Fibroblast of lung (primary cell): ENCODE measurements around the gene RBM4B. TPM values are rescaled to one million over a fixed set of nuclear protein-coding genes. Genes with fewer than 3 reads are reported as not detected.

Experiments
- DNase-seq, 2 donors: peaks; one replicate each; pipeline versions ENCODE4 v3.0.0 to v3.0.0-alpha.2; 2010; ENCODE audit warnings: low read depth in 2 of 2
- H2AFZ ChIP-seq: 2 replicates; pipeline ENCODE4 v1.5.1; 2012; ENCODE audit warnings: low read length, control low read depth, inconsistent platforms
- H3K27ac ChIP-seq: 2 replicates; pipeline ENCODE4 v1.5.1; 2011; ENCODE audit warnings: low read length, control low read depth; ENCODE audit not compliant: insufficient read depth
- H3K27me3 ChIP-seq: 2 replicates; pipeline ENCODE4 v1.5.1; 2011; ENCODE audit warnings: mild to moderate bottlenecking, low read length; ENCODE audit not compliant: control insufficient read depth, insufficient read depth
- H3K36me3 ChIP-seq: 2 replicates; pipeline ENCODE4 v1.5.1; 2011; ENCODE audit warnings: low read length; ENCODE audit not compliant: control insufficient read depth, insufficient read depth
- H3K4me1 ChIP-seq: 2 replicates; pipeline ENCODE4 v1.5.1; 2011; ENCODE audit warnings: low read length; ENCODE audit not compliant: control insufficient read depth, insufficient read depth; ENCODE audit errors: extremely low read depth
- H3K4me2 ChIP-seq: 2 replicates; pipeline ENCODE4 v1.5.1; 2011; ENCODE audit warnings: low read length, control low read depth; ENCODE audit not compliant: insufficient read depth; ENCODE audit errors: extremely low read depth
- H3K4me3 ChIP-seq, 4 experiments: fragments of 200-600 bp in 1 of 4; sonication (generic) in 1 of 4; replicated peaks in 1 of 4; 2 replicates each; pipeline ENCODE4 v1.5.1; 2011 to 2016; ENCODE audit warnings: low read length in 4 of 4, low read depth in 3 of 4, mild to moderate bottlenecking in 3 of 4, control low read depth in 2 of 4, inconsistent platforms in 1 of 4, mixed read lengths in 1 of 4; ENCODE audit not compliant: insufficient read depth in 1 of 4; ENCODE audit errors: control extremely low read depth in 1 of 4
- H3K79me2 ChIP-seq: 2 replicates; pipeline ENCODE4 v1.5.1; 2012; ENCODE audit warnings: mild to moderate bottlenecking, low read length, inconsistent platforms; ENCODE audit not compliant: control insufficient read depth, insufficient read depth
- H3K9ac ChIP-seq: 2 replicates; pipeline ENCODE4 v1.5.1; 2011; ENCODE audit warnings: mild to moderate bottlenecking, low read length, control low read depth; ENCODE audit not compliant: insufficient read depth
- H3K9me3 ChIP-seq: 2 replicates; pipeline ENCODE4 v1.5.1; 2012; ENCODE audit warnings: low read depth, low read length; ENCODE audit not compliant: control insufficient read depth, insufficient read depth
- H4K20me1 ChIP-seq: 2 replicates; pipeline ENCODE4 v1.5.1; 2011; ENCODE audit warnings: low read length; ENCODE audit not compliant: control insufficient read depth, insufficient read depth; ENCODE audit errors: extremely low read depth
- EZH2 ChIP-seq: IDR thresholded peaks from 2 replicates; pipeline ENCODE4 v1.5.1; 2012; ENCODE audit warnings: low read length, control low read depth, mild to moderate bottlenecking; ENCODE audit errors: missing control alignments
- polyA plus RNA-seq, 2 donors: library from polyadenylated mRNA; depleted of rRNA in 1 of 2; stranded (reverse) in 1 of 2; unstranded in 1 of 2; fragments of >200 nt; gene quantifications; 2 replicates each; pipeline ENCODE4 v1.2.1, GENCODE V29; 2011 to 2012; ENCODE audit warnings: missing spikeins in 1 of 2
- total RNA-seq: library from RNA; depleted of rRNA; stranded (reverse); fragments of >200 nt; gene quantifications from 2 replicates; pipeline ENCODE4 v1.2.1, GENCODE V29; 2014
- TF ChIP-seq, protein P1 (sequence below), 2 donors: IDR thresholded peaks in 1 of 2; conservative IDR thresholded peaks in 1 of 2; 1 replicate in 1 of 2; 2 replicates in 1 of 2; pipeline ENCODE4 v1.5.1; 2011 to 2012; ENCODE audit warnings: low read length in 2 of 2, control low read depth in 1 of 2, inconsistent platforms in 1 of 2, low read depth in 1 of 2, mild to moderate bottlenecking in 1 of 2

Gene RBM4B
- total and polyA plus RNA-seq, 2 donors (not counting 1 experiment from before 2014, with no cell fraction given) = 24.6 to 28.4 TPM

DNA sequence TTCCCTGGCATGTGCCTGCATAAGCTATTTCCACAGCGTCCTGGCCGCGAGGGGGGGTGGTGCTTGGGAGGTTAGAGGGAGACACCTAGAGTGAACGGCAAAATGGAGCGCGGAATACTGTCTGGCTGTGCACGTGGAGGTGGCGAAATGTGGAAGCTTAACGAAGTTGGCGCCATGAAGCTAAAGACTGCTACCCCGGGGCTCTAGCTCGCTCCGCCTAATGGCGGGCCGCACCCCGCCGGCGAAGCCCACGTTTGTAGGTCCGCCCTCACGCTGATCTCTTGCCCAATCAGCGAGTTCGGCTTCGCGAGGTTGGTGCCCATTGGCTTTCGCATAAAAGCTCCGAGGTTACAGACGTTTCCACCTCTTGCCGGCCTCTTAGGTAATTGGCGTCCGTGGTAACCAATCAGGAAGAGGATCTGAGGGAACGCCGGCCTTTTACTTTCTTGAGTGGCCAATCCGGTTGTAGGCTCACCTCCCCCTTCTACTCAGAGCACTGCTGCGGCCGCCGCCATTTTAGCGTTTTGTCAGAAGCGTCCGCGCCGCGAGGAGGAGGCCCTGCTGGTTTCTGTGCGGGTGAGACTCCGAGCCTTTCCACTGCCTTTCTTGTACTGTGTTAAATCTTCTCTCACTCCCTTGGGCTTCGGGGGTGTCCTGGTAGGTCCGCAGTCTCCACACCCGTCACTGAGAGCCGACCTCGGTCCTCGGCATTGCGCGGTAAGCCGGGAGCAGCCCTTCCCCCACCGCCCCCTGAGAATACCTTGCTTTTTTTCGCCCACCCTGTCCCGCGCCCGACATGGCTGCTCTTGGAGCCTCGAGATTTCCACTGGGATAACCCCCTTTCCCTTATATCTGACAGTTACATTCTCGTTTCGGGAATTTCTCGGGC, 39.3 kb downstream of the RBM4B start, which contains the start of gene RBM4:
Gene RBM4, plus strand, starts transcription at position 527 of the 889 bp plus-strand sequence. CDS start 1,009 bp downstream, outside the sequence.
- H3K4me2 ChIP-seq = peak within 1 kb of the TSS; percentile 99
- peak within 1 kb of the TSS; percentile 92 for H3K9ac ChIP-seq
- peak within 1 kb of the TSS; percentile 89 to 95 (median 91) for H3K4me3 ChIP-seq
- TF ChIP-seq, protein P1, sequence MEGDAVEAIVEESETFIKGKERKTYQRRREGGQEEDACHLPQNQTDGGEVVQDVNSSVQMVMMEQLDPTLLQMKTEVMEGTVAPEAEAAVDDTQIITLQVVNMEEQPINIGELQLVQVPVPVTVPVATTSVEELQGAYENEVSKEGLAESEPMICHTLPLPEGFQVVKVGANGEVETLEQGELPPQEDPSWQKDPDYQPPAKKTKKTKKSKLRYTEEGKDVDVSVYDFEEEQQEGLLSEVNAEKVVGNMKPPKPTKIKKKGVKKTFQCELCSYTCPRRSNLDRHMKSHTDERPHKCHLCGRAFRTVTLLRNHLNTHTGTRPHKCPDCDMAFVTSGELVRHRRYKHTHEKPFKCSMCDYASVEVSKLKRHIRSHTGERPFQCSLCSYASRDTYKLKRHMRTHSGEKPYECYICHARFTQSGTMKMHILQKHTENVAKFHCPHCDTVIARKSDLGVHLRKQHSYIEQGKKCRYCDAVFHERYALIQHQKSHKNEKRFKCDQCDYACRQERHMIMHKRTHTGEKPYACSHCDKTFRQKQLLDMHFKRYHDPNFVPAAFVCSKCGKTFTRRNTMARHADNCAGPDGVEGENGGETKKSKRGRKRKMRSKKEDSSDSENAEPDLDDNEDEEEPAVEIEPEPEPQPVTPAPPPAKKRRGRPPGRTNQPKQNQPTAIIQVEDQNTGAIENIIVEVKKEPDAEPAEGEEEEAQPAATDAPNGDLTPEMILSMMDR (conservative IDR thresholded peaks at IDR 0.05 in 1 of 2, IDR thresholded peaks at IDR 0.05 in 1 of 2; ENCODE audit: low read depth in 1 of 2, low read length in 2 of 2) = no peak
- TF ChIP-seq EZH2 = no peak
- no peaks in the 10 kb centered on the region for H3K27me3 ChIP-seq
- peak within 1 kb of the TSS; percentile 35 for H2AFZ ChIP-seq
- H3K9me3 ChIP-seq = no peaks in the 10 kb centered on the region
- H3K36me3 ChIP-seq = peaks cover 6% of the 10 kb centered on the region
- peaks cover 80% of the 10 kb centered on the region for H3K79me2 ChIP-seq
- H4K20me1 ChIP-seq = peaks cover 1% of the 10 kb centered on the region
- H3K4me1 ChIP-seq = peaks cover 5% of the 10 kb centered on the region
- H3K27ac ChIP-seq = peak within 1 kb of the TSS; percentile 96
- DNase-seq = peak; percentile 100

DNA sequence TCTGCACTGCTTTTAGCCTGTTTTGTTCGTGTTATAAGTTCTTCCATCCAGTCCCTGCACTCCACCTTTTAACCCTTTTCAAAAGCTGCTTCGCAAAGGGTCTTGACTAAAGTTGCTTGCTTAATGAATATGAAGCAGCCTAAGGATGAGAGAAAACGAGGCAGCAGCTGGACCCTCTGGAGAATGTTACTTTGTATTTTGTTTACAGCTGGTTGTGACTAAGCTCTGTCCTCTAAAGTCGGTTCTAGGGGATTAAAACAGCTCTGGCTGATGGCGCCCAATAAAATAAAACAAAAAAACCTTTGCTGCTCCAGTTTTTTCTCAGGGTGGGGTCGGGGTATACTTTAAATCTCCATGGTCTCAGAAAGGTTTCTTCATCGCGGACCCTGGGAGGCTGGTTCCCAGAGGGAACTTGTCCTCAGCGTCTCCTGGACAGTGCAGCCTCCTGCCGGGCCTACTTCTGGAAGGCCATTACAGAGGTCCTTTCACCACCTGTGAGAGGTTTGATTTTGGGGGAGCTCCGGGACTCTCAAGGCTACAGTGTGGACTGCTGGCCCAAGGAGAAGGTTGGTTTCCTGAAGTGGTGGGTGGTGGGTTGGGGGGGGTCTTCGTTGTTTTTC, 40.0 kb downstream of the RBM4B start:
- Histone ChIP-seq H4K20me1 (no peaks in the 10 kb centered on the region), H3K27me3 (no peaks in the 10 kb centered on the region), H3K4me1 (peaks cover 5% of the 10 kb centered on the region), H3K36me3 (peaks cover 3% of the 10 kb centered on the region), H2AFZ (peak overlapping the region; percentile 35), H3K9me3 (no peaks in the 10 kb centered on the region), H3K79me2 (peaks cover 80% of the 10 kb centered on the region), H3K27ac (peak overlapping the region; percentile 49), H3K4me2 (peak overlapping the region; percentile 96), H3K9ac (no peak overlapping the region), H3K4me3 (peak overlapping the region; percentile 28 to 61 (median 53))
- TF ChIP-seq, protein P1 (conservative IDR thresholded peaks at IDR 0.05 in 1 of 2, IDR thresholded peaks at IDR 0.05 in 1 of 2; ENCODE audit: low read depth in 1 of 2, low read length in 2 of 2) = no peak
- no peak for TF ChIP-seq EZH2
- no peak for DNase-seq

DNA sequence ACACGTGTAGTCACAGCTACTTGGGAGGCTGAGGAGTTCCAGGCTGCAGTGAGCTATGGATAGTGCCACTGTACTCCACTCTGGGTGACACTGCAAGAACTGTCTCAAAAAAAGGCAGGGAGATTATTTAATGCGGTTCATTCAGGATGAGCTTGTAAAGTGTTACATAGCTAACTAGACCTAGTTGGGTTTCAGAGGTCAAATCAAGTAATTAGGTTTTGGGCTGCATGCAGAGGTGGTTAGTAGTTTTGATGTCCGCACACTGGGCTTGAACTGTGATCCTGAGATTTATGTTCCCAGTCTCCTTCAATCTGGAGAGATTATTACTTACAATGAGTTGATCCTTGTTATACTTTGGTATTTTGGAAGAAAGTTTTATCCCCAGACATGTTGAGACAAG, 41.3 kb downstream of the RBM4B start:
- no peak overlapping the region for H3K27ac ChIP-seq

More for the DNA sequence above, 41.3 kb downstream of the RBM4B start:
- no peaks in the 10 kb centered on the region for H4K20me1 ChIP-seq
- H3K9me3 ChIP-seq = no peaks in the 10 kb centered on the region
- H3K27me3 ChIP-seq = no peaks in the 10 kb centered on the region
- no peak overlapping the region for H2AFZ ChIP-seq
- no peak overlapping the region for H3K4me3 ChIP-seq
- peaks cover 3% of the 10 kb centered on the region for H3K36me3 ChIP-seq
- no peak for DNase-seq
- peaks cover 5% of the 10 kb centered on the region for H3K4me1 ChIP-seq
- no peak overlapping the region for H3K9ac ChIP-seq
- H3K79me2 ChIP-seq = peaks cover 78% of the 10 kb centered on the region
- TF ChIP-seq, protein P1 (conservative IDR thresholded peaks at IDR 0.05 in 1 of 2, IDR thresholded peaks at IDR 0.05 in 1 of 2; ENCODE audit: low read depth in 1 of 2, low read length in 2 of 2) = no peak
- no peak for TF ChIP-seq EZH2
- H3K4me2 ChIP-seq = no peak overlapping the region
